ENCODE results near the gene TENM3.

The TENM3 gene

GRCh38 chr4:182839256-182839655, 596.1 kb downstream of the TENM3 start:
- no peaks in the 10 kb centered on the region for H3K79me2 ChIP-seq (ENCODE audit: low read length)

GRCh38 chr4:182840108-182840507, 596.9 kb downstream of the TENM3 start:
- H3K79me2 ChIP-seq (ENCODE audit: low read length): no peaks in the 10 kb centered on the region
- H2AFZ ChIP-seq (ENCODE audit: low read depth, low read length): no peak overlapping the region
- no peak overlapping the region for H3K9ac ChIP-seq (ENCODE audit: low read length)
- no peaks in the 10 kb centered on the region for H4K20me1 ChIP-seq (ENCODE audit: insufficient read depth, low read length)
- H3K4me1 ChIP-seq (ENCODE audit: low read length): no peaks in the 10 kb centered on the region
- no peaks in the 10 kb centered on the region for H3K36me3 ChIP-seq (replicated peaks; ENCODE audit: low read depth, low read length)
- no peak for TF ChIP-seq EZH2phosphoT487 (IDR thresholded peaks at IDR 0.05; ENCODE audit: low read depth)
- no peak for TF ChIP-seq CTCF (IDR thresholded peaks at IDR 0.05; ENCODE audit: low read depth, low read length)
- H3K4me2 ChIP-seq (ENCODE audit: low read length): no peak overlapping the region
- no peak overlapping the region for H3K4me3 ChIP-seq (ENCODE audit: low read length)
- H3K27ac ChIP-seq (ENCODE audit: low read length): no peak overlapping the region
- no peaks in the 10 kb centered on the region for H3K27me3 ChIP-seq (ENCODE audit: low read depth, low read length)
- H3K9me3 ChIP-seq (ENCODE audit: insufficient read depth, low read length): no peaks in the 10 kb centered on the region

More at GRCh38 chr4:182839256-182839655, 596.1 kb downstream of the TENM3 start:
- Histone ChIP-seq H4K20me1 (ENCODE audit: insufficient read depth, low read length) (no peaks in the 10 kb centered on the region), H3K4me1 (ENCODE audit: low read length) (no peaks in the 10 kb centered on the region), H3K36me3 (replicated peaks; ENCODE audit: low read depth, low read length) (no peaks in the 10 kb centered on the region), H3K27me3 (ENCODE audit: low read depth, low read length) (no peaks in the 10 kb centered on the region), H3K27ac (ENCODE audit: low read length) (no peak overlapping the region), H3K4me2 (ENCODE audit: low read length) (no peak overlapping the region), H3K4me3 (ENCODE audit: low read length) (no peak overlapping the region), H3K9ac (ENCODE audit: low read length) (no peak overlapping the region), H3K9me3 (ENCODE audit: insufficient read depth, low read length) (no peaks in the 10 kb centered on the region), H2AFZ (ENCODE audit: low read depth, low read length) (no peak overlapping the region)
- TF ChIP-seq CTCF (IDR thresholded peaks at IDR 0.05; ENCODE audit: low read depth, low read length) (no peak), EZH2phosphoT487 (IDR thresholded peaks at IDR 0.05; ENCODE audit: low read depth) (no peak)

GRCh38 chr4:182842104-182842600, 599.0 kb downstream of the TENM3 start:
- H3K4me2 ChIP-seq (ENCODE audit: low read length): no peak overlapping the region
- no peaks in the 10 kb centered on the region for H3K9me3 ChIP-seq (ENCODE audit: insufficient read depth, low read length)
- no peak overlapping the region for H3K4me3 ChIP-seq (ENCODE audit: low read length)
- no peaks in the 10 kb centered on the region for H3K36me3 ChIP-seq (replicated peaks; ENCODE audit: low read depth, low read length)
- no peak overlapping the region for H3K9ac ChIP-seq (ENCODE audit: low read length)
- TF ChIP-seq EZH2phosphoT487 (IDR thresholded peaks at IDR 0.05; ENCODE audit: low read depth) (no peak), CTCF (IDR thresholded peaks at IDR 0.05; ENCODE audit: low read depth, low read length) (no peak)
- H3K27me3 ChIP-seq (ENCODE audit: low read depth, low read length): no peaks in the 10 kb centered on the region
- H3K27ac ChIP-seq (ENCODE audit: low read length): no peak overlapping the region
- no peak overlapping the region for H2AFZ ChIP-seq (ENCODE audit: low read depth, low read length)
- no peaks in the 10 kb centered on the region for H3K79me2 ChIP-seq (ENCODE audit: low read length)
- H3K4me1 ChIP-seq (ENCODE audit: low read length): no peaks in the 10 kb centered on the region
- no peaks in the 10 kb centered on the region for H4K20me1 ChIP-seq (ENCODE audit: insufficient read depth, low read length)

GRCh38 chr4:182842759-182843390, 599.7 kb downstream of the TENM3 start:
- Histone ChIP-seq H3K27me3 (ENCODE audit: low read depth, low read length) (no peaks in the 10 kb centered on the region), H3K4me2 (ENCODE audit: low read length) (no peak overlapping the region), H2AFZ (ENCODE audit: low read depth, low read length) (no peak overlapping the region), H3K79me2 (ENCODE audit: low read length) (no peaks in the 10 kb centered on the region), H4K20me1 (ENCODE audit: insufficient read depth, low read length) (no peaks in the 10 kb centered on the region), H3K27ac (ENCODE audit: low read length) (no peak overlapping the region), H3K9ac (ENCODE audit: low read length) (no peak overlapping the region), H3K36me3 (replicated peaks; ENCODE audit: low read depth, low read length) (no peaks in the 10 kb centered on the region), H3K4me1 (ENCODE audit: low read length) (no peaks in the 10 kb centered on the region), H3K9me3 (ENCODE audit: insufficient read depth, low read length) (no peaks in the 10 kb centered on the region), H3K4me3 (ENCODE audit: low read length) (no peak overlapping the region)
- TF ChIP-seq EZH2phosphoT487 (IDR thresholded peaks at IDR 0.05; ENCODE audit: low read depth): no peak
- no peak for TF ChIP-seq CTCF (IDR thresholded peaks at IDR 0.05; ENCODE audit: low read depth, low read length)
